Testis (tissue), 2 donors: ENCODE results near the gene IL16.

Experiments
- CTCF ChIP-seq, 3 experiments: fragments of 450-650 bp in 2 of 3; fragments of 200-600 bp in 1 of 3; sonication (generic) in 1 of 3; IDR thresholded peaks; one replicate each; pipeline ENCODE4 v1.5.1; 2016 to 2019; ENCODE audit warnings: antibody characterized with exemption in 3 of 3, mild to moderate bottlenecking in 2 of 3, moderate library complexity in 1 of 3
- POLR2A ChIP-seq: fragments of 450-650 bp; IDR thresholded peaks from one replicate; pipeline ENCODE4 v1.6.1; 2017; ENCODE audit warnings: antibody characterized with exemption, mild to moderate bottlenecking, moderate library complexity

GRCh38 chr15:81295486-81296121, 98.9 kb downstream of the IL16 start:
- TF ChIP-seq CTCF (IDR thresholded peaks at IDR 0.05) (no peak), POLR2A (no peak)
